Gastrocnemius medialis (tissue), 4 donors: Measurements from ENCODE around the gene DENND1A. TPM values are rescaled to one million over a fixed set of nuclear protein-coding genes. Genes with fewer than 3 reads are reported as not detected.

Experiments used
- ATAC-seq, 2 donors: fragments of 150-250 bp; one replicate each; pipeline ENCODE4 v1.9.1; 2016
- DNase-seq, 2 donors: peaks; one replicate each; pipeline ENCODE4 v3.0.0-alpha.2; 2019
- H3K27ac ChIP-seq, 4 donors: fragments of 200-600 bp; sonication (generic); 1 replicate in 1 of 4; 2 replicates in 3 of 4; pipeline ENCODE4 v1.5.1; 2016 to 2018; ENCODE audit warnings: mild to moderate bottlenecking in 2 of 4, moderate library complexity in 1 of 4
- H3K27me3 ChIP-seq, 3 donors: fragments of 200-600 bp; sonication (generic) in 2 of 3; 1 replicate in 1 of 3; 2 replicates in 2 of 3; pipeline versions ENCODE4 v1.5.1 to v1.6.0; 2016 to 2019; ENCODE audit warnings: mild to moderate bottlenecking in 1 of 3, moderate library complexity in 1 of 3
- H3K36me3 ChIP-seq, 2 donors: fragments of 200-600 bp; sonication (generic) in 1 of 2; one replicate each; pipeline ENCODE4 v1.5.1; 2017 to 2018
- H3K4me1 ChIP-seq, 2 donors: fragments of 200-600 bp; sonication (generic) in 1 of 2; one replicate each; pipeline ENCODE4 v1.5.1; 2016 to 2017; ENCODE audit warnings: mild to moderate bottlenecking in 2 of 2
- H3K4me3 ChIP-seq, 4 donors: fragments of 200-600 bp; sonication (generic) in 3 of 4; 1 replicate in 1 of 4; 2 replicates in 3 of 4; pipeline ENCODE4 v1.5.1; 2016 to 2019; ENCODE audit warnings: mild to moderate bottlenecking in 2 of 4
- H3K9me3 ChIP-seq, 3 donors: fragments of 200-600 bp; sonication (generic) in 2 of 3; 1 replicate in 1 of 3; 2 replicates in 2 of 3; pipeline ENCODE4 v1.5.1; 2016 to 2019
- CTCF ChIP-seq, 5 experiments: fragments of 450-650 bp in 3 of 5; fragments of 200-600 bp in 2 of 5; sonication (generic) in 2 of 5; IDR thresholded peaks in 4 of 5; conservative IDR thresholded peaks in 1 of 5; 1 replicate in 4 of 5; 2 replicates in 1 of 5; pipeline ENCODE4 v1.5.1; 2016 to 2019; ENCODE audit warnings: antibody characterized with exemption in 5 of 5, mild to moderate bottlenecking in 3 of 5, moderate library complexity in 3 of 5
- POLR2A ChIP-seq, 2 donors: fragments of 450-650 bp; IDR thresholded peaks; one replicate each; pipeline ENCODE4 v1.6.1; 2017; ENCODE audit warnings: antibody characterized with exemption in 2 of 2, mild to moderate bottlenecking in 2 of 2, moderate library complexity in 2 of 2
- in situ Hi-C, 4 donors: fragments of 200-750 bp; cut with MboI; loops; one replicate each; pipeline versions ENCODE4 v1.15.0 to v1.8.0; 2017; ENCODE audit warnings: low sequenced_read_pairs in 4 of 4
- intact Hi-C: fragments of 100-400 bp; cut with DNase I; formaldehyde crosslinking; loops from one replicate; pipeline ENCODE4 v1.15.1; 2023; ENCODE audit warnings: low total_unique reads
- total RNA-seq, 4 donors: library from RNA; depleted of rRNA; stranded (reverse); fragments of >200 nt; gene quantifications; one replicate each; pipeline versions ENCODE4 v1.1.0 to v1.2.3, GENCODE V29; 2016

The DENND1A gene
- total RNA-seq, 4 donors from 2014 or later: 14.1 to 24.6 (median 16.4) TPM

DNA sequence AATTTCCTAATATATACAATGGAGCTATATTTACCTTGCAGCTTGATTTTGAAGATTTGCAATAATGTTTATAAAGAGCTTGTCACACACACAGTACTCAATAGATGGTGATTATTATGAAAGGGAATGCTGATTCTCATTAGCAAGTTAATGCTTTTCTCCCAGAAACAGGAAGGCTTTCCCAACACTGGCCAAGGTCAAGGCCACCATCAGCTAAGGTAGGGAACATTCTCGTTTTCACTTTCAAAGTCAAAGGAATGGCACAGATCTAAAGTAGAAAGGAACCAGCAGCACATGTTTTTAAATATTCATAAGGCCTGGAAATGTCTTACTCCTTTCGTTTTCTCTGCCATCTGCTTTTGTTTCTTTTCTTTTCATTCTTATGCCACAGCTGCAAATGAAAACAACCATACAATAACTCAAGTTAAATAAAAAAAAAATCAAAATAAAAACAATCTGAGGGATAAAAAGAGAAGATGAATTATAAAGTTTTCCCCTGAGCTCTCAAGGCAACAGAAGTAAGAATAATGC lies 307.1 kb downstream of the DENND1A start:
- no peaks in the 10 kb centered on the region for H3K27me3 ChIP-seq
- in situ Hi-C loops (no loop called here), intact Hi-C loops (no loop called here)
- no peaks in the 10 kb centered on the region for H3K36me3 ChIP-seq
- no peaks in the 10 kb centered on the region for H3K9me3 ChIP-seq
- H3K27ac ChIP-seq: no peak overlapping the region
- TF ChIP-seq POLR2A (IDR thresholded peaks at IDR 0.05) (no peak), CTCF (IDR thresholded peaks at IDR 0.05 in 4 of 5, conservative IDR thresholded peaks at IDR 0.05 in 1 of 5) (no peak)
- H3K4me1 ChIP-seq: no peaks in the 10 kb centered on the region
- ATAC-seq (no peak), DNase-seq (no peak)
- no peak overlapping the region for H3K4me3 ChIP-seq

DNA sequence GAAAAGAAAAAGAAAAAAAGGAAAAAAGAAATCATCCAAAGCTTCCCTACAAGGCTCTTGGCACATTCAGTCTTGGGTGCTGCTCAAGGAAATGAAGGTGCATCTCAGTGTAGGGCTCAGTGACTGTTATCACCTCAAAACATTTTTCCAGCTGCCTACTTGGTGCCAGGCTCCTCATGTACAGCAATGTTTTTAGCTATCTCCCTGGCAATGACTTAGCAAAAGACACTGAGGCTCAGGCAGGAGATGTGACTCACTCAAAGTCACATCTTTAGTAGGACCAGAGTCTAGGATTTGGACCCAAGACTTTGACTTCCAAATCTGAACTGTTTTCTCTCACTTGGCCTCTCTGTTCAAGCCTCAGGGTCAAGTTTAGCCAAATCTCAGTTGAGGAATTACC lies 309.7 kb downstream of the DENND1A start:
- intact Hi-C loops: no loop called here
- Histone ChIP-seq H3K4me3 (no peak overlapping the region), H3K4me1 (no peaks in the 10 kb centered on the region), H3K27ac (no peak overlapping the region), H3K36me3 (no peaks in the 10 kb centered on the region), H3K9me3 (no peaks in the 10 kb centered on the region), H3K27me3 (no peaks in the 10 kb centered on the region)
- ATAC-seq: no peak
- TF ChIP-seq CTCF (IDR thresholded peaks at IDR 0.05 in 4 of 5, conservative IDR thresholded peaks at IDR 0.05 in 1 of 5) (no peak), POLR2A (IDR thresholded peaks at IDR 0.05) (no peak)
- DNase-seq: no peak
- in situ Hi-C loops: no loop called here

GRCh38 chr9:123617952-123618678 lies 311.8 kb downstream of the DENND1A start:
- Histone ChIP-seq H3K27me3 (no peaks in the 10 kb centered on the region), H3K9me3 (no peaks in the 10 kb centered on the region), H3K4me3 (no peak overlapping the region), H3K27ac (no peak overlapping the region), H3K4me1 (peaks cover 0 to 4% of the 10 kb centered on the region in 2 donors), H3K36me3 (no peaks in the 10 kb centered on the region)
- in situ Hi-C loops: no loop called here
- ATAC-seq (no peak), DNase-seq (no peak)
- no peak for TF ChIP-seq CTCF (IDR thresholded peaks at IDR 0.05 in 4 of 5, conservative IDR thresholded peaks at IDR 0.05 in 1 of 5)
- no peak for TF ChIP-seq POLR2A (IDR thresholded peaks at IDR 0.05)
- intact Hi-C loops: no loop called here

- DNase-seq: no peak
- Histone ChIP-seq H3K4me3 (no peak overlapping the region), H3K27me3 (no peaks in the 10 kb centered on the region), H3K4me1 (peaks cover 0 to 4% of the 10 kb centered on the region in 2 donors), H3K36me3 (no peaks in the 10 kb centered on the region), H3K27ac (no peak overlapping the region), H3K9me3 (no peaks in the 10 kb centered on the region)
- ATAC-seq: no peak
- TF ChIP-seq CTCF (IDR thresholded peaks at IDR 0.05 in 4 of 5, conservative IDR thresholded peaks at IDR 0.05 in 1 of 5) (no peak), POLR2A (IDR thresholded peaks at IDR 0.05) (no peak)
- in situ Hi-C loops (no loop called here), intact Hi-C loops (no loop called here)
These were observed 312.6 kb downstream of the DENND1A start for GRCh38 chr9:123617286-123617685.
